Stimulated activated CD4-positive, alpha-beta T cell treated with anti-CD3 and anti-CD28 coated beads, Interleukin-12 subunit alpha, Interleukin-12 subunit beta, amount 100 ng/mL, for 48 hours (primary cell): ENCODE data around the gene TMEM179.
"Not testable (repeated sequence)": the region's sequence is repeated elsewhere in the genome, so short reads cannot be mapped to it uniquely, and the experiment has no call there.

Source experiments
- DNase-seq, 3 donors: peaks; one replicate each; pipeline ENCODE4 v3.0.0-alpha.2; 2020; ENCODE audit warnings: low read depth in 2 of 3, low spot score in 1 of 3

The TMEM179 gene

DNA sequence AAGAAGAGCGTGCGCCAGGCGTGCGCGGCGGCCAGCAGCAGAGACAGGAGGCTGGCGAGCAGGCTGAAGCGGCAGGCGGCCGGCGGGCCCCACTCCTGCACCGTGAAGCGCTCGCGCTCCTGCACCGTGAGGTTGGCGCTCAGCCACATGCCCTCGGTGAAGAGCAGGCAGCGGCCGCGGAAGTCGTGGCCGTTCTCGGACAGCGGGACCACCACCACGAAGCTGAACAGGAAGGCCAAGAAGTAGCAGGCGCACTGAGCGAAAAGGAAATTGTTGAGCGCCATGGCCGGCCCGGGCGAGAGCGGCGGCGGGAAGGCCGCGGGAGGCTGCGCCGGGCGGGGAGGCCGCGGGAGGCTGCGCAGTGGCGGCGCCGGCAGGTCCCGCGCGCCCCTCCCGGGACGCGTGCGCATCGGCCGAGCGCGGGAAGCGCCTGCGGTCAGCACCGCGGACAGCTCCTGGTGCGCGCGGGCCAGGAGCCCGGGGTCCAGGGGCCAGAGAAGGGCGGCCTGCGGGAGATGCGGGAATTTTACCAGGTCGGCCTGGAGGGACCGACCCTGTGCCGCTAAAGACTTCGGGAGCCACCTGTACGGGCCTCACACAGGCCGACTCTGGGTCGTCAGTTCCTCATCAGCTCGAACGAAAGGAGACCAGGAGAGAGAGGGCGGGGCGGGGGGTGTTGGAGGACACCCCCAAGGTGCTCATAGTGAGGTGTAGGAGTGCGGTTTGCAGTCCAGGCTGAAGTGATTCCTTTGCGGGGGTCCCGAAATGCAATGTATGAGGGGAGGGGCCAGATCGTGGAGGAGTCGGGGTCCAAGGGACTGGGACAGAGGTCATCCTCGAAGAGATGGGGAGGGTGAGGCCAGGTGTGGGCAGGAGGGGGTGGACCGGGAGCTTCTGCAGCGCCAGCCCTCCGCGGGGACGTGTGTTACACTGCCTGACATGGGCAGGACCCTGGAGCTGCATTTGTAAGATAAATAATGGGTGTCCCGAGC is at the start of gene TMEM179:
Gene TMEM179, minus strand, starts transcription at position 315 of the 992 bp plus-strand sequence. Its CDS starts 31 bp downstream, at position 284.
- DNase-seq, result no peak

GRCh38 chr14:104654119-104654518 is 49.5 kb upstream of the TMEM179 start:
- no peak for DNase-seq

- DNase-seq, result not testable (repeated sequence)
Observed at GRCh38 chr14:104653130-104653920, 48.8 kb upstream of the TMEM179 start.

- DNase-seq, result no peak
Observed at GRCh38 chr14:104652386-104652785, 47.8 kb upstream of the TMEM179 start.

GRCh38 chr14:104651876-104652260 is 47.3 kb upstream of the TMEM179 start:
- no peak for DNase-seq

- DNase-seq, result no peak
Observed at GRCh38 chr14:104650981-104651875, 46.7 kb upstream of the TMEM179 start.

GRCh38 chr14:104650057-104650980 is 45.7 kb upstream of the TMEM179 start:
- DNase-seq, result peak; percentile 29 to 60 (median 56)

DNA sequence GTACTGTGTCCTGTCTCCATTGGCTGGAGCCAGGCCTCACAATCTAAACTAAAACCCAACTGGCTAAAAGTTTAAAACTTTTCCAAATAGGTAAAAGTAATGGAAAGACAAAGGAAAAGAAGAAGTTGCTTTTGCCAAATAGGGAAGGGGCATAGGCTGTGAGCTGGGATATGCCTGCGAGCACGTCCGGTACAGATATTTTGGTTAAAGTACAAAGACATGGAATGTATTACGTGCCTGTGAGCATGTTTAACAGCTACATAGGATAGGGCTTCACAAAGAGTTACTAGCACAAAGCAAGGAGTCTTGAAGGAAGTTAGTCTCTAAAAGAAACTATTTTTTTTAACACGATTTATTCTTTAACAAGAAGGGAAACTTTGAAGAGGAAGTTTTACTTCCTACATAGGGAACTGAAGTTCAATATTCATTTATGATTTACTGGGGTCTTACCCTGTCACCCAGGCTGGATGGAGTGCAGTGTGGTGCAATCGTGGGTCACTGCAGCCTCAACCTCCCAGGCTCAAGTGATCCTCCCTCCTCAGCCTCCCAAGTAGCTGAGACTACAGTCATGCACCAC is 43.0 kb upstream of the TMEM179 start:
- no peak for DNase-seq

GRCh38 chr14:104644656-104645378 is 40.2 kb upstream of the TMEM179 start:
- DNase-seq, result no peak

DNA sequence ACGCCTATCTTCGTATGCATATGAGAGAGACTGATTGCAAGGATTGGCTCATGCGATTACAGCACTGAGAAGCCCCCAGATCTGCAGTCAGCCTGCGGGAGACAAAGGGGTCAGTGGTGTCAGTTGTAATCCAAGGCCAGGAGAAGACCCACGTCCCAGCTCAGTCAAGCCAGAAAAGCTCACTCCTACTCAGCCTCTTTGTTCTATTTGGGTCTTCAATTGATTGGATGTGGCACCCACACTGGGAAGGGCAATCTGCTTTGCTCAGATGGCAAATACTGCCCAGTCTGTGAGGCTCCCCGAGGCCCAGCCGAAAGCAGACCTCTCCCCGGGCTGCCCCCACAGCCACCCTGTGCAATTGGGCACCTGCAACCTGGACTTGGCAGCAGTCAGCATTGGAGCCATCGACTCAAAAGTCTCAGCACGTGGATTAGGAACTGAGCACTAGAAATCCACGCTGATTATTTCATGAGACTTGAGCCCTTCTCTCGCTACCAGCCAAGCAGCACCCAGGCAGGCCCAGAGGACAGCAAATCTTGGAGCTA is 39.6 kb upstream of the TMEM179 start:
- no peak for DNase-seq

- DNase-seq, result no peak
Observed at GRCh38 chr14:104643306-104643705, 38.7 kb upstream of the TMEM179 start.

GRCh38 chr14:104642540-104642868 is 37.9 kb upstream of the TMEM179 start:
- DNase-seq, result no peak

GRCh38 chr14:104641753-104642539 is 37.4 kb upstream of the TMEM179 start:
- no peak for DNase-seq

DNA sequence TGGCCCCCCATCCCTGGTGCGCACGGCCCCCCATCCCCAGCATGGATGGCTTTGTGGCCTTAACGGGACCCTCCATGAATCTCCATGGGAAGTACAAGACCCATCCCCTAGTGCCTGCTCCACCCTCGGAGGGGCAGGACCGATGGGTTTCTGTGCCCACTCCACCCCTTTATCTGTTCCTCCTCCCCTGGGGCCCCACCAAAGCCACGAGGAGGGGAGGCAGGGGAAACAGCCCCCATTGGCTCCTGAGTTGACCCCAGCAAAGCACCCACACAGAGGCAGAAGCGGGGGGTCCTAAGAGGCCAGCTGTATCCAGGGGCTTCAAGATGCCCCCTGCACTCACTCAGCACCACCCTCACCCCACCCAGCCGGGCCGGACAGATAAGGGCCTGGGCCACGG is 36.1 kb upstream of the TMEM179 start:
- DNase-seq, result no peak

DNA sequence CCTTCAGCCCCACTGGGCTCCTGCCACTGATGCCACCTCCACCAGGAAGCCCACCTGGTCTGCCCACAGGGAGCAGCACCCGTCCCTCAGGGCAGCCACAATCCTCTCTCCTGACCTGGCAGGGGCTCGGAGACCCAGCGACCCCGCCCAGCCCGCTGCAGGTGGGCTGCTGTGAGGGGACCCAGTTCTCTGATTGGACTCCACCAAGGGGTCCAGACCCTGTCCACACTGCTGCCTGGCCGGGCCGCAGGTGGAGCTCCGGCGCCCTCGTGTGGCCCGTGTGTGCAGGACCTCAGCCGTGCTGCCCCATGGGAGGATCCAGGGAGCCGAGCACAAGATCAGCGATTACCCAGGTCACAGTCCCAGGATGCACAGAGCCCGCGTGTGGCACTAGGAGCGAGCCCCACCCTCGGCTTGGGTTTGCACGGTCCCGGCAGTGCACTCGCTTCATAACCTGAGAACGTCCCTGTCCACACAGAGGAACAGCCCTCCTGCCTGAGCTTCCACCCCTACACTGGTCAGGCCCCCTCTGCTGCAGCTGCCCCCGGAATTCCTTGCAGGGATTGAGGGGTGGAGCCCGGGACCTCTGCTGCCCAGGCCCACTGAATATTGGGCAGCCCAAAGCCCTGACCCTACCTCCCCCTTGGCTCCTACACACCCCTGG is 35.4 kb upstream of the TMEM179 start:
- DNase-seq, result peak; percentile 26 to 38 (median 37)

- no peak for DNase-seq
Observed at GRCh38 chr14:104639471-104639870, 34.9 kb upstream of the TMEM179 start.

- DNase-seq, result no peak
Observed at GRCh38 chr14:104638927-104639450, 34.4 kb upstream of the TMEM179 start.
